ENCODE measurements around the gene STK17A.
"Not testable (repeated sequence)": the region's sequence is repeated elsewhere in the genome, so short reads cannot be mapped to it uniquely, and the experiment has no call there.

Gene STK17A

DNA sequence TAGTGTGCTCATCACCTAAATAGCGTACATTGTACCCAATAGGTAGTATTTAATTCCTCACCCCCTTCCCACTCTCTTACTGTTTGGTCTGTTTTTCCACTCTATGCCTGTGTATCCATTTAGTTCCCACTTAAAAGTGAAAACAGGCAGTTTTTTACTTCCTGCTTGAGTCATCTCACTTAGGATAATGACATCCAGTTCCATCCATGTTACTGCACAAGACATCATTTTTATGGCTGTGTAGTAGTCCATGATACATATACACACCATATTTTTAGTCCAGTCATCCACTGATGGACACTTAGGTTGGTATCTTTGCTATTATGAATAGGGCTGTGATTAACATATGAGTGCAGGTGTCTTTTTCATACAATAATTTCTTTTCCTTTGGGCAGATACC is 10.1 kb downstream of the STK17A start:
- no peak overlapping the region for H2AFZ ChIP-seq (ENCODE audit: low read depth)
- peaks cover 98% of the 10 kb centered on the region for H3K4me1 ChIP-seq (ENCODE audit: low read depth, poor library complexity, severe bottlenecking)
- no peak overlapping the region for H3K4me3 ChIP-seq (IDR thresholded peaks at IDR 0.05; ENCODE audit: insufficient read depth, low read depth, low read length)
- H3K79me2 ChIP-seq (ENCODE audit: insufficient read depth, low read depth) = peaks cover 98% of the 10 kb centered on the region
- H3K27me3 ChIP-seq (ENCODE audit: insufficient read depth, low read depth) = no peaks in the 10 kb centered on the region
- H3K27ac ChIP-seq = no peak overlapping the region
- H3K4me2 ChIP-seq = no peak overlapping the region; the same call in 1 of the 2 replicates
- peaks cover 3% of the 10 kb centered on the region; the same call in 1 of the 2 replicates for H3K36me3 ChIP-seq (ENCODE audit: insufficient read depth)
- peaks cover 55% of the 10 kb centered on the region for H4K20me1 ChIP-seq (ENCODE audit: insufficient read depth)
- no peak overlapping the region for H3K9ac ChIP-seq
- TF ChIP-seq, protein P1, sequence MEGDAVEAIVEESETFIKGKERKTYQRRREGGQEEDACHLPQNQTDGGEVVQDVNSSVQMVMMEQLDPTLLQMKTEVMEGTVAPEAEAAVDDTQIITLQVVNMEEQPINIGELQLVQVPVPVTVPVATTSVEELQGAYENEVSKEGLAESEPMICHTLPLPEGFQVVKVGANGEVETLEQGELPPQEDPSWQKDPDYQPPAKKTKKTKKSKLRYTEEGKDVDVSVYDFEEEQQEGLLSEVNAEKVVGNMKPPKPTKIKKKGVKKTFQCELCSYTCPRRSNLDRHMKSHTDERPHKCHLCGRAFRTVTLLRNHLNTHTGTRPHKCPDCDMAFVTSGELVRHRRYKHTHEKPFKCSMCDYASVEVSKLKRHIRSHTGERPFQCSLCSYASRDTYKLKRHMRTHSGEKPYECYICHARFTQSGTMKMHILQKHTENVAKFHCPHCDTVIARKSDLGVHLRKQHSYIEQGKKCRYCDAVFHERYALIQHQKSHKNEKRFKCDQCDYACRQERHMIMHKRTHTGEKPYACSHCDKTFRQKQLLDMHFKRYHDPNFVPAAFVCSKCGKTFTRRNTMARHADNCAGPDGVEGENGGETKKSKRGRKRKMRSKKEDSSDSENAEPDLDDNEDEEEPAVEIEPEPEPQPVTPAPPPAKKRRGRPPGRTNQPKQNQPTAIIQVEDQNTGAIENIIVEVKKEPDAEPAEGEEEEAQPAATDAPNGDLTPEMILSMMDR (conservative IDR thresholded peaks at IDR 0.05; ENCODE audit: low read depth, low read length) = no peak

DNA sequence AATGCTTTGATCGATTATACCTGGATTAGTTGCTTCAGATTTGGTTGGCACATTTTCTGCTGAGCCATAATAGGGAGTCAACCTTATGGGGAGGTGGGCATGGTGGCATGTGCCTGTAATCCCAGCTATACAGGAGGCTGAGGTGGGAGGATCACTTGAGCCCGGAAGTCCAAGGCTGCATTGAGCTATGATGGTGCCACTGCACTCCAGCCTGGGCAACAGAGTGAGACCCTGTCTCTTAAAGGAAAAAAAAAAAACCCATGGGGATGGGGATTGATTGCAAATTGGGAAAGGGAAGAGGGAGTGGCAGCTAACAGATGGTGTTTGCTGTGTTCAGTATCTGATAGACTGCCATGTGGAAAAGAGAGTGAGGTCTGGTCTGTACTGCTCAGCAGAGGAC is 11.1 kb downstream of the STK17A start:
- Histone ChIP-seq H3K27ac (no peak overlapping the region), H4K20me1 (ENCODE audit: insufficient read depth) (peaks cover 56% of the 10 kb centered on the region), H3K9ac (no peak overlapping the region), H3K79me2 (ENCODE audit: insufficient read depth, low read depth) (peaks cover 98% of the 10 kb centered on the region), H3K4me1 (ENCODE audit: low read depth, poor library complexity, severe bottlenecking) (peaks cover 98% of the 10 kb centered on the region), H3K4me3 (IDR thresholded peaks at IDR 0.05; ENCODE audit: insufficient read depth, low read depth, low read length) (no peak overlapping the region), H3K36me3 (ENCODE audit: insufficient read depth) (peaks cover 3% of the 10 kb centered on the region; the same call in 1 of the 2 replicates), H3K27me3 (ENCODE audit: insufficient read depth, low read depth) (no peaks in the 10 kb centered on the region), H2AFZ (ENCODE audit: low read depth) (no peak overlapping the region), H3K4me2 (peak overlapping the region; percentile 15; the same call in 1 of the 2 replicates)
- TF ChIP-seq, protein P1 (conservative IDR thresholded peaks at IDR 0.05; ENCODE audit: low read depth, low read length) = no peak

DNA sequence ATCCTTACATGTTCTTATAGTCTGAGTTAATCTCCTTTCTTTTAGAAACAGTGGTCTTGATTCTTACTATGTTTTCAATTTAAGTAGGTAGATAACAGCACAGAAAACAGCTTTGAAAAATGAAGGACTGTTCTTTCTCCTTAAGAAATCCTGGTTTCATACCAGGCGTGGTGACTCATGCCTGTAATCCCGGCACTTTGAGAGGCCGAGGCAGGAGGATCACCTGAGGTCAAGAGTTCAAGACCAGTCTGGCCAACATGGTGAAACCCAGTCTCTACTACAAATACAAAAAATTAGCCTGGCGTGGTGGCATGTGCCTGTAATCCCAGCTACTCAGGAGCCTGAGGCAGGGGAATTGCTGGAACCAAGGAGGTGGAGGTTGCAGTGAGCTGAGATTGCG is 13.5 kb downstream of the STK17A start:
- H3K36me3 ChIP-seq (ENCODE audit: insufficient read depth); H3K27ac ChIP-seq: not testable (repeated sequence)

DNA sequence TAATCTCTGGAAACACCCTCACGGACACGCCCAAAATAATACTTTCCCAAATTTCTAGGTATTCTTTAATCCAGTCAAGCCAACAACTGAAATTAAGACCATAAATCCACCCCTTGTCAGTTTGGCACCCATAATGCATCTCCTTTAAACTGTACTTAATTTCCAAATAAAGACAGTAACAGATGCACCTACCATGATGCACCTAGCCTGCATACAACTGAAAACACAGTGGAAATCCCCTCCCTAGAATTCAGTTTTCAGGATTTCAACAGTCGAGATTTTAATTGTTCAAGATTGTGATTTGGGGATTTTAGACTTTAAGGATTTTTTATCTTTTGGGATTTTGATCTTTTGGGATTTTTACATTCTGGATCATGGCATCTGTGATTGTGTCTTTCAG is 17.1 kb downstream of the STK17A start:
- H3K4me3 ChIP-seq (IDR thresholded peaks at IDR 0.05; ENCODE audit: insufficient read depth, low read depth, low read length) = no peak overlapping the region
- H3K9ac ChIP-seq = no peak overlapping the region
- peaks cover 81% of the 10 kb centered on the region for H3K4me1 ChIP-seq (ENCODE audit: low read depth, poor library complexity, severe bottlenecking)
- no peaks in the 10 kb centered on the region for H3K27me3 ChIP-seq (ENCODE audit: insufficient read depth, low read depth)
- H3K27ac ChIP-seq = peak overlapping the region; percentile 13; the same call in 1 of the 2 replicates
- H3K79me2 ChIP-seq (ENCODE audit: insufficient read depth, low read depth) = peaks cover 97% of the 10 kb centered on the region
- TF ChIP-seq, protein P1 (conservative IDR thresholded peaks at IDR 0.05; ENCODE audit: low read depth, low read length) = no peak
- H3K36me3 ChIP-seq (ENCODE audit: insufficient read depth) = peaks cover 5% of the 10 kb centered on the region; the same call in 1 of the 2 replicates
- no peak overlapping the region for H2AFZ ChIP-seq (ENCODE audit: low read depth)
- H4K20me1 ChIP-seq (ENCODE audit: insufficient read depth) = peaks cover 22% of the 10 kb centered on the region
- peak overlapping the region; percentile 7; the same call in 1 of the 2 replicates for H3K4me2 ChIP-seq

More for the DNA sequence above, 13.5 kb downstream of the STK17A start:
- not testable (repeated sequence) for H3K4me2 ChIP-seq; H3K4me3 ChIP-seq (IDR thresholded peaks at IDR 0.05; ENCODE audit: insufficient read depth, low read depth, low read length); H3K9ac ChIP-seq; H2AFZ ChIP-seq (ENCODE audit: low read depth); H3K27me3 ChIP-seq (ENCODE audit: insufficient read depth, low read depth)
- H3K4me1 ChIP-seq (ENCODE audit: low read depth, poor library complexity, severe bottlenecking) = peaks cover 98% of the 10 kb centered on the region
- peaks cover 98% of the 10 kb centered on the region for H3K79me2 ChIP-seq (ENCODE audit: insufficient read depth, low read depth)
- H4K20me1 ChIP-seq (ENCODE audit: insufficient read depth) = peaks cover 53% of the 10 kb centered on the region

DNA sequence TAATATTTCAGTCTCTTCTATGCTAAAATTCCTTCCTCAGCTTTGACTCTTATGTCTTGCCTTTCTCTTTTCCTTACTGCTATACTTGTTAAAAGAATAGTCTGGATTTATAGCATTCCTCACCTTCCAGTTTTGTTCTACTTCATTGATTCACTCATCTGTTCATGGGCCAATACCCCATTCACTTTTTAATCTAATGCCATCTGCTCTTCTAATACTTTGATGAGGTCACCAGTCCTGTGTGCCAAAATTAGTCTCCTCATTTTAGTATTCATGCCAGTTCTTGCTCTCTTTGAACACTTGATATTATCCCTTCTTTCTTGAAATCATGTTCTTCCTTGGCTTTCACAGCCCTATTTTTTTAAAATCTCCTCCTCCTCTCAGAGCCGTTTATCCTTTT is 19.3 kb downstream of the STK17A start:
- Histone ChIP-seq H3K27ac (no peak overlapping the region), H3K79me2 (ENCODE audit: insufficient read depth, low read depth) (peaks cover 97% of the 10 kb centered on the region), H3K9ac (no peak overlapping the region), H4K20me1 (ENCODE audit: insufficient read depth) (peaks cover 18% of the 10 kb centered on the region; the same call in 1 of the 2 replicates), H3K27me3 (ENCODE audit: insufficient read depth, low read depth) (no peaks in the 10 kb centered on the region), H3K36me3 (ENCODE audit: insufficient read depth) (peaks cover 8% of the 10 kb centered on the region; the same call in 1 of the 2 replicates), H3K4me1 (ENCODE audit: low read depth, poor library complexity, severe bottlenecking) (peaks cover 81% of the 10 kb centered on the region), H3K4me2 (0 out of 2 replicates have a peak overlapping the region, but pooled peaks have one; percentile 1), H3K4me3 (IDR thresholded peaks at IDR 0.05; ENCODE audit: insufficient read depth, low read depth, low read length) (no peak overlapping the region), H2AFZ (ENCODE audit: low read depth) (no peak overlapping the region)
- TF ChIP-seq, protein P1 (conservative IDR thresholded peaks at IDR 0.05; ENCODE audit: low read depth, low read length) = no peak
